Left ventricle myocardium inferior (tissue), 1 donor: ENCODE data around the gene PRIMA1. TPM values are rescaled to one million over a fixed set of nuclear protein-coding genes. Genes with fewer than 3 reads are reported as not detected.

Experiments used
- DNase-seq: peaks from one replicate; pipeline ENCODE4 v3.0.0-alpha.2; 2020
- H3K27ac ChIP-seq: fragments of 200-600 bp; replicated peaks from 2 replicates; pipeline ENCODE4 v1.8.0; 2021
- H3K27me3 ChIP-seq: fragments of 200-600 bp; 2 replicates; pipeline ENCODE4 v1.8.0; 2021; ENCODE audit warnings: low read depth
- H3K36me3 ChIP-seq: fragments of 200-600 bp; 2 replicates; pipeline ENCODE4 v1.8.0; 2021
- H3K4me1 ChIP-seq: fragments of 200-600 bp; 2 replicates; pipeline ENCODE4 v1.8.0; 2021
- H3K4me3 ChIP-seq: fragments of 200-600 bp; 2 replicates; pipeline ENCODE4 v1.8.0; 2021; ENCODE audit warnings: mild to moderate bottlenecking, moderate library complexity
- H3K9me3 ChIP-seq: fragments of 200-600 bp; replicated peaks from 2 replicates; pipeline ENCODE4 v1.8.0; 2021
- CTCF ChIP-seq: fragments of 200-600 bp; IDR thresholded peaks from 2 replicates; pipeline ENCODE4 v1.8.0; 2021; ENCODE audit warnings: antibody characterized with exemption, mild to moderate bottlenecking, borderline replicate concordance
- intact Hi-C: fragments of 100-400 bp; cut with micrococcal nuclease; formaldehyde crosslinking; loops from one replicate; pipeline ENCODE4 v1.11.0; 2022
- total RNA-seq: library from RNA; stranded (reverse); fragmentation: NEBNext Ultra II Directional; extraction: Animal tissue kit (Norgen Biotek cat#: 25700); gene quantifications from one replicate; pipeline ENCODE4 v1.2.1, GENCODE V29; 2021
- donor health status: DM: no; HTN: yes; CAD: no; lungs with severe emphysema.

Gene PRIMA1
- total RNA-seq, 1 donor from 2014 or later, result 7.3 TPM

- intact Hi-C loops, result no loop called here
- TF ChIP-seq CTCF, result no peak
- Histone ChIP-seq H3K36me3 (no peaks in the 10 kb centered on the region), H3K27ac (no peak overlapping the region), H3K27me3 (peaks cover 26% of the 10 kb centered on the region), H3K4me1 (no peaks in the 10 kb centered on the region), H3K9me3 (no peaks in the 10 kb centered on the region), H3K4me3 (no peak overlapping the region)
- no peak for DNase-seq
These were observed 105.1 kb downstream of the PRIMA1 start for GRCh38 chr14:93683226-93683625.

GRCh38 chr14:93682459-93682858, 105.8 kb downstream of the PRIMA1 start:
- DNase-seq, result no peak
- no peaks in the 10 kb centered on the region for H3K4me1 ChIP-seq
- H3K36me3 ChIP-seq, result no peaks in the 10 kb centered on the region
- H3K9me3 ChIP-seq, result no peaks in the 10 kb centered on the region
- intact Hi-C loops, result no loop called here
- TF ChIP-seq CTCF, result no peak
- no peak overlapping the region for H3K27ac ChIP-seq
- peaks cover 19% of the 10 kb centered on the region for H3K27me3 ChIP-seq
- H3K4me3 ChIP-seq, result no peak overlapping the region

- H3K4me1 ChIP-seq, result no peaks in the 10 kb centered on the region
- TF ChIP-seq CTCF, result no peak
- no peak overlapping the region for H3K4me3 ChIP-seq
- no peaks in the 10 kb centered on the region for H3K36me3 ChIP-seq
- intact Hi-C loops, result no loop called here
- no peak overlapping the region for H3K27ac ChIP-seq
- DNase-seq, result no peak
- H3K9me3 ChIP-seq, result no peaks in the 10 kb centered on the region
- H3K27me3 ChIP-seq, result no peaks in the 10 kb centered on the region
These were observed 111.8 kb downstream of the PRIMA1 start for GRCh38 chr14:93676416-93676958.

- Histone ChIP-seq H3K4me3 (no peak overlapping the region), H3K36me3 (no peaks in the 10 kb centered on the region), H3K27me3 (no peaks in the 10 kb centered on the region), H3K27ac (no peak overlapping the region), H3K4me1 (no peaks in the 10 kb centered on the region), H3K9me3 (no peaks in the 10 kb centered on the region)
- DNase-seq, result no peak
- intact Hi-C loops, result no loop called here
- TF ChIP-seq CTCF, result no peak
These were observed 112.6 kb downstream of the PRIMA1 start for GRCh38 chr14:93675651-93676050.

GRCh38 chr14:93674343-93674742, 113.9 kb downstream of the PRIMA1 start:
- no peaks in the 10 kb centered on the region for H3K9me3 ChIP-seq
- no peak overlapping the region for H3K4me3 ChIP-seq
- DNase-seq, result no peak
- no peak overlapping the region for H3K27ac ChIP-seq
- intact Hi-C loops, result no loop called here
- H3K36me3 ChIP-seq, result no peaks in the 10 kb centered on the region
- no peaks in the 10 kb centered on the region for H3K27me3 ChIP-seq
- no peak for TF ChIP-seq CTCF
- no peaks in the 10 kb centered on the region for H3K4me1 ChIP-seq

- no peaks in the 10 kb centered on the region for H3K27me3 ChIP-seq
- no peaks in the 10 kb centered on the region for H3K36me3 ChIP-seq
- TF ChIP-seq CTCF, result no peak
- no peak for DNase-seq
- peaks cover 26% of the 10 kb centered on the region for H3K9me3 ChIP-seq
- no peaks in the 10 kb centered on the region for H3K4me1 ChIP-seq
- no peak overlapping the region for H3K27ac ChIP-seq
- H3K4me3 ChIP-seq, result no peak overlapping the region
- intact Hi-C loops, result no loop called here
These were observed 118.7 kb downstream of the PRIMA1 start for GRCh38 chr14:93669632-93670031.
